RWPE1 (cell line): ENCODE results near the gene TBRG1.
"Not testable (repeated sequence)": the region's sequence is repeated elsewhere in the genome, so short reads cannot be mapped to it uniquely, and the experiment has no call there.

ENCODE experiments used
- CTCF ChIA-PET: fragments of 350-600 bp; sonication (Branson Sonifier 250); formaldehyde crosslinking; extraction: SDS; loops from one replicate; lab custom pipeline; 2021; lab: Yijun Ruan, JAX
- POLR2A ChIA-PET: fragments of 400-600 bp; formaldehyde crosslinking; extraction: SDS; loops from one replicate; lab custom pipeline; 2020; ENCODE audit warnings: antibody characterized with exemption; ENCODE audit not compliant: low non-redundant PET; lab: Yijun Ruan, JAX
- DNase-seq: peaks from one replicate; pipeline ENCODE4 v3.0.0; 2012; ENCODE audit warnings: low spot score
- H3K27ac ChIP-seq: fragments of 450-650 bp; 2 replicates; pipeline ENCODE4 v1.5.1; 2017
- TF ChIP-seq, protein P1 (sequence below): fragments of 450-650 bp; conservative IDR thresholded peaks from 2 replicates; pipeline ENCODE4 v1.5.1; 2017; ENCODE audit warnings: low read depth, mild to moderate bottlenecking

The TBRG1 gene

DNA sequence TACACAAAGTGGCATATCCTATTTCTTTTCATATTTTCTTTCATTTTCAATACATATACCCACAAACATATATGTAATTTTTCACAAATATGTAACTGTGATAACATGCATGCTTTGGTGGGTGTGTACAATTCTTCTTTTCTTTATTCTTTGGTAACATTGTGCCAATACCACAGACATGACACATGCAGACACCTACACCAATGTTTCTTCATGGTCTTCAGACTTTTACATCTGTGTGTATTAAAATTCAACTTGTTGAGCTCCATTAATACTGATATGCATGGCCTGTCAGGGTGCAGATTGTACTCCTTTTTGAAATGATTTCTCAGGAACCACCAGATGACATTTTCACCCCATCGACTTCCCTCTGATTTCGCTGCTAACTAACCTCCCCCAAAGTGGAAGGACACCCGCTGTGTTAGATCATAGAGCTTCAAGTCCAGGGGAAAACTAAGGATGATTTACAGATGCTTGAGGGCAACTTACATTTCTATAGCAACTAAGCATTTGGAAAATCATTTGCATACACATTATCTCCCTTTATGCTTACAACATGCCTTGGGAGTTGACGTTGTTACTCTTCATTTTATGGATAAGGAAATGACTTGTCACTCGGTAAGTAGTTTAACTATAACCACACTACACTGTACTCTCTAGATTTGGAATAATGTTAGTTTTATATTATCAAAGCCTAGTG, 21.9 kb upstream of the TBRG1 start:
- H3K27ac ChIP-seq = no peak overlapping the region
- no peak for DNase-seq
- TF ChIP-seq, protein P1, sequence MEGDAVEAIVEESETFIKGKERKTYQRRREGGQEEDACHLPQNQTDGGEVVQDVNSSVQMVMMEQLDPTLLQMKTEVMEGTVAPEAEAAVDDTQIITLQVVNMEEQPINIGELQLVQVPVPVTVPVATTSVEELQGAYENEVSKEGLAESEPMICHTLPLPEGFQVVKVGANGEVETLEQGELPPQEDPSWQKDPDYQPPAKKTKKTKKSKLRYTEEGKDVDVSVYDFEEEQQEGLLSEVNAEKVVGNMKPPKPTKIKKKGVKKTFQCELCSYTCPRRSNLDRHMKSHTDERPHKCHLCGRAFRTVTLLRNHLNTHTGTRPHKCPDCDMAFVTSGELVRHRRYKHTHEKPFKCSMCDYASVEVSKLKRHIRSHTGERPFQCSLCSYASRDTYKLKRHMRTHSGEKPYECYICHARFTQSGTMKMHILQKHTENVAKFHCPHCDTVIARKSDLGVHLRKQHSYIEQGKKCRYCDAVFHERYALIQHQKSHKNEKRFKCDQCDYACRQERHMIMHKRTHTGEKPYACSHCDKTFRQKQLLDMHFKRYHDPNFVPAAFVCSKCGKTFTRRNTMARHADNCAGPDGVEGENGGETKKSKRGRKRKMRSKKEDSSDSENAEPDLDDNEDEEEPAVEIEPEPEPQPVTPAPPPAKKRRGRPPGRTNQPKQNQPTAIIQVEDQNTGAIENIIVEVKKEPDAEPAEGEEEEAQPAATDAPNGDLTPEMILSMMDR = no peak
- ChIA-PET POLR2A (no interaction called here), CTCF (no interaction called here)

DNA sequence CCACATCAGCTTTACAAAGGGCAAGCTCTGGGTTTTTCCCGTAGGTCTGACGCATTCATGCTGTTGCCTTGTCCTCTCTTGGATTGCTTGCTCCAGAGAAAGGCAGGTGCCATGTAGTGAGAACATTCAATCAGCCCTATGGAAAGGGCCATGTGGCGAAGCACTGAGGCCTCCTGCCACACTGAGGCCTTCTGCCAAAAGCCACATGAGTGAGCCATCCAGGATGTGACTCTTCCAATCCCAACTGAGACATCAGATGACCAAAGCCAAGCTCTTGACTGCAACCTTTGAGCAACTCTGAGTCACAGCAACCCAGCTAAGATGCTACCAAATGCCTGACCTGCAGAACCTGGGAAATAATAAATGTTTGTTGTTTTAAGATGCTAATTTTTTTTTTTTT, 20.5 kb upstream of the TBRG1 start:
- TF ChIP-seq, protein P1 = no peak
- CTCF ChIA-PET = interaction anchor here (0.6 kb wide), 1 partner anchor 18 kb away, joined by 5 read pairs; no protein-coding TSS in a partner anchor
- no peak for DNase-seq
- no peak overlapping the region for H3K27ac ChIP-seq
- POLR2A ChIA-PET = no interaction called here

DNA sequence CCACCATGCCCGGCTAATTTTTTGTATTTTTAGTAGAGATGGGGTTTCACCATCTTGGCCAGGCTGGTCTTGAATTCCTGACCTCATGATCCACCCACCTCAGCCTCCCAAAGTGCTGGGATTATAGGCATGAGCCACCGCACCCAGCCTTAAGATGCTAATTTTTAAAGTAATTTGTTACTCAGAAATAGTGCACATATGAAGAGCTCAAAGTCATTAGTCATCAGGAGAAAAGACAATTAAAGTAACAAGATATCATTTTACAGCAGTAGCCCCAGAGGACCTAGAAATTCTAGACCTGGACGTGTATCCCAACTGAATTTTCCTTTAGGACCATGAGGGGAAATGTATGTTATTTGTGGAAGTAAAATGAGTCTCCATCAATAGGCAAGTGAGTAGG, 19.9 kb upstream of the TBRG1 start:
- DNase-seq, H3K27ac ChIP-seq, CTCF ChIA-PET, POLR2A ChIA-PET: not testable (repeated sequence)

DNA sequence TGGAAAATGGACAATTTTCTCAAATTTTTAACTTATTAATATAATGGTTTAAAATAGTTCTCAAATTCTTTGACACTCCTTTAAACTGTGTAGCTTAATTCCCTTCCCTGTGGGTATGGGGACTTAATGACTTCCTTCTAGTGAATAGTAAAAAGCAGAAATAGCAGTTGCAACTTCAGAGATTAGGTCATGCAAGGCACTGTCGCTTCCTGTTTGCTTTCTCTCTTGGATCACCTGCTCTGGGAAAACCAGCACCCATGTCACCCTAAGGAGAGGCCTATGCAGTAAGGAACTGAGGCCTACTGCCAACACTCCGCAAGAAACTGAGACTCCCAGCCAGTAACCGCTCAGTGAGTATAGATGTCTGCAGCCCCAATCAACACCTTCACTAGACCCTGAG, 16.9 kb upstream of the TBRG1 start:
- H3K27ac ChIP-seq = no peak overlapping the region
- ChIA-PET POLR2A (no interaction called here), CTCF (no interaction called here)
- DNase-seq = no peak
- TF ChIP-seq, protein P1 = no peak

DNA sequence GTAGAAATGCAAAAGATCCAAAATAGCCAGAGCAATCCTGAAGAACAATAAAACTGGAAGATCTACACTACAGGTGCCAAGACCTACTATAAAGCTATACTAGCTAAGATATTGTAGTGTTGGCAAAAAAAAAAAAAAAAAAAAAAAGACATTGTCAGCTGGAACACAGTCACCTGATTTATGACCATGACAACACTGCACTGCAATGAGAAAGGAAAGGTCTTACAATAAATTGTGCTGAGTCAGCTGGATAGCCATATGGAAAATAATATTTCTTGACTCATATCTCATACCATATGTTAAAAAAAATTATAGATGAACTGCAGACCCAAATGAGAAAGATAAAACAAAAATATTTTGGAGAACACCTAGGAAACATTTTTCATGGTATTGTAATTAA, 14.5 kb upstream of the TBRG1 start:
- TF ChIP-seq, protein P1 = no peak
- ChIA-PET POLR2A (no interaction called here), CTCF (no interaction called here)
- DNase-seq = no peak
- no peak overlapping the region for H3K27ac ChIP-seq

DNA sequence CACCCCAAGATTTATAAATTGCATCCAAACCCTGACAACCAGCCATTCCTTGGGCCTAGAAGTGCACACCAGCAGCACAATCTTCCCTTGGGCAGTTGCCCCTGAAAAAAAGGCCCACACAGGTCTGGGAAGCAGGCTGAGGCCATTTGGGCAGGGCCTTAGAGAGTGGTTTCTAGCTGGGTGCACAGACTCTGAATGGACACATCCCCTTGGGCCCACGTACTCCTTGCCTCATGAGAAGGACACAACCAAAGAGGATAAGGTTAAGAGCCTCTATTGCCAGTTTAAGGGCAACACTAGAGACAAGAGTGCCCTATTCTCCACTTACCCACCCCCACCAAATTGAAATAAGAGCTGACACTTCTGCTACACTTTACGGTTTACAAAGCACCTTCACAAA, 12.4 kb upstream of the TBRG1 start:
- CTCF ChIA-PET = interaction anchor here (1.4 kb wide), 1 partner anchor 25 kb away, joined by 3 read pairs; no protein-coding TSS in a partner anchor
- H3K27ac ChIP-seq = no peak overlapping the region
- TF ChIP-seq, protein P1 = no peak
- POLR2A ChIA-PET = interaction anchor here (0.6 kb wide), 2 partner anchors 24 to 367 kb away, joined by 5 to 6 read pairs; no protein-coding TSS in a partner anchor
- DNase-seq = no peak

DNA sequence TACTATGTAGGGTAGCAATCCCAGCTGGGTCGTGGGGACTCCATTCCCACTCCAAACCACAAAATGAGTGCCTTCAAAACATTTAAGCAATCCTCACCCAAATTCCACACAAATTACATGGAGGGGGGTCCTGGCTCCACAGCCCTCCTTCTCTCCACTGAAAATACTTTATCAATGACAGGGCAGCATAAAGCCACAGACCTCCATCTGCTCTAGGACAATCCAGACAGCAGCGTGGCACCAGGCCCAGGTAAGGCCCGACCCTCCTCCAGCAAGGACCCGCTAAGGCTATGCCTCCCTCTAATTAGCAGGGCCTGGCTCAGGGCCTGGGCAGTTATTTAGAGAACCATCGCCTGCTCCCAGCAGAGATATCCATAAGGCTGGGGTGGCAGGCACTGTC, 11.6 kb upstream of the TBRG1 start, which contains the start of gene PANX3:
Gene PANX3, plus strand, starts transcription at position 365 of the 400 bp plus-strand sequence. CDS start 129 bp downstream, outside the sequence.
- TF ChIP-seq, protein P1 = no peak
- ChIA-PET CTCF (interaction anchor here (1.4 kb wide), 1 partner anchor 26 kb away, joined by 3 read pairs; no protein-coding TSS in a partner anchor), POLR2A (interaction anchor here (0.6 kb wide), 2 partner anchors 23 to 368 kb away, joined by 5 to 6 read pairs; no protein-coding TSS in a partner anchor)
- H3K27ac ChIP-seq = no peak within 1 kb of the TSS
- no peak for DNase-seq
